Glutamatergic neuron (in vitro differentiated cells): ENCODE measurements around the gene JOSD1. TPM values are rescaled to one million over a fixed set of nuclear protein-coding genes. Genes with fewer than 3 reads are reported as not detected.

Experiments
- DNase-seq: peaks from one replicate; pipeline ENCODE4 v3.0.0; 2022
- H3K27ac Mint-ChIP-seq: one replicate; pipeline ENCODE4 v1.8.0; 2020; ENCODE audit warnings: mild to moderate bottlenecking, mixed read lengths, inconsistent platforms; ENCODE audit not compliant: unreplicated experiment
- H3K27me3 Mint-ChIP-seq: one replicate; pipeline ENCODE4 v1.8.0; 2020; ENCODE audit warnings: mild to moderate bottlenecking, moderate library complexity, mixed read lengths, inconsistent platforms; ENCODE audit not compliant: unreplicated experiment
- H3K36me3 Mint-ChIP-seq: one replicate; pipeline ENCODE4 v1.8.0; 2020; ENCODE audit warnings: mild to moderate bottlenecking, mixed read lengths, inconsistent platforms; ENCODE audit not compliant: unreplicated experiment
- H3K4me1 Mint-ChIP-seq: one replicate; pipeline ENCODE4 v1.8.0; 2020; ENCODE audit warnings: mild to moderate bottlenecking, low read depth, mixed read lengths, inconsistent platforms; ENCODE audit not compliant: unreplicated experiment
- H3K4me3 Mint-ChIP-seq: one replicate; pipeline ENCODE4 v1.8.0; 2020; ENCODE audit warnings: mild to moderate bottlenecking, mixed read lengths, inconsistent platforms; ENCODE audit not compliant: unreplicated experiment
- H3K9me3 Mint-ChIP-seq: one replicate; pipeline ENCODE4 v1.8.0; 2020; ENCODE audit warnings: mild to moderate bottlenecking, moderate library complexity, mixed read lengths, inconsistent platforms; ENCODE audit not compliant: unreplicated experiment
- total RNA-seq: library from RNA; stranded (reverse); fragmentation: NEBNext Ultra II Directional; extraction: Animal tissue kit (Norgen Biotek cat#: 25700); gene quantifications from one replicate; pipeline ENCODE4 v1.2.1, GENCODE V29; 2021; ENCODE audit not compliant: unreplicated experiment
- TF ChIP-seq, protein P1 (sequence below): fragments of 200-600 bp; sonication (generic); IDR thresholded peaks from one replicate; pipeline ENCODE4 v1.5.0; 2021; ENCODE audit not compliant: partially characterized antibody, unreplicated experiment

Gene JOSD1
- total RNA-seq, 1 donor from 2014 or later, result 51.0 TPM

GRCh38 chr22:38705235-38706100 lies 4.7 kb upstream of the JOSD1 start, which contains the start of gene GTPBP1:
Gene GTPBP1 (plus strand): TSS chr22:38705944. CDS start chr22:38705956, 12 bp downstream.
- H3K4me1 Mint-ChIP-seq, result peaks cover 14% of the 10 kb centered on the region
- peaks cover 12% of the 10 kb centered on the region for H3K9me3 Mint-ChIP-seq
- DNase-seq, result peak; percentile 94
- H3K36me3 Mint-ChIP-seq, result no peaks in the 10 kb centered on the region
- TF ChIP-seq, protein P1, sequence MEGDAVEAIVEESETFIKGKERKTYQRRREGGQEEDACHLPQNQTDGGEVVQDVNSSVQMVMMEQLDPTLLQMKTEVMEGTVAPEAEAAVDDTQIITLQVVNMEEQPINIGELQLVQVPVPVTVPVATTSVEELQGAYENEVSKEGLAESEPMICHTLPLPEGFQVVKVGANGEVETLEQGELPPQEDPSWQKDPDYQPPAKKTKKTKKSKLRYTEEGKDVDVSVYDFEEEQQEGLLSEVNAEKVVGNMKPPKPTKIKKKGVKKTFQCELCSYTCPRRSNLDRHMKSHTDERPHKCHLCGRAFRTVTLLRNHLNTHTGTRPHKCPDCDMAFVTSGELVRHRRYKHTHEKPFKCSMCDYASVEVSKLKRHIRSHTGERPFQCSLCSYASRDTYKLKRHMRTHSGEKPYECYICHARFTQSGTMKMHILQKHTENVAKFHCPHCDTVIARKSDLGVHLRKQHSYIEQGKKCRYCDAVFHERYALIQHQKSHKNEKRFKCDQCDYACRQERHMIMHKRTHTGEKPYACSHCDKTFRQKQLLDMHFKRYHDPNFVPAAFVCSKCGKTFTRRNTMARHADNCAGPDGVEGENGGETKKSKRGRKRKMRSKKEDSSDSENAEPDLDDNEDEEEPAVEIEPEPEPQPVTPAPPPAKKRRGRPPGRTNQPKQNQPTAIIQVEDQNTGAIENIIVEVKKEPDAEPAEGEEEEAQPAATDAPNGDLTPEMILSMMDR, result no peak
- H3K4me3 Mint-ChIP-seq, result peak within 1 kb of the TSS; percentile 95
- H3K27ac Mint-ChIP-seq, result peak within 1 kb of the TSS; percentile 91
- H3K27me3 Mint-ChIP-seq, result peaks cover 12% of the 10 kb centered on the region

DNA sequence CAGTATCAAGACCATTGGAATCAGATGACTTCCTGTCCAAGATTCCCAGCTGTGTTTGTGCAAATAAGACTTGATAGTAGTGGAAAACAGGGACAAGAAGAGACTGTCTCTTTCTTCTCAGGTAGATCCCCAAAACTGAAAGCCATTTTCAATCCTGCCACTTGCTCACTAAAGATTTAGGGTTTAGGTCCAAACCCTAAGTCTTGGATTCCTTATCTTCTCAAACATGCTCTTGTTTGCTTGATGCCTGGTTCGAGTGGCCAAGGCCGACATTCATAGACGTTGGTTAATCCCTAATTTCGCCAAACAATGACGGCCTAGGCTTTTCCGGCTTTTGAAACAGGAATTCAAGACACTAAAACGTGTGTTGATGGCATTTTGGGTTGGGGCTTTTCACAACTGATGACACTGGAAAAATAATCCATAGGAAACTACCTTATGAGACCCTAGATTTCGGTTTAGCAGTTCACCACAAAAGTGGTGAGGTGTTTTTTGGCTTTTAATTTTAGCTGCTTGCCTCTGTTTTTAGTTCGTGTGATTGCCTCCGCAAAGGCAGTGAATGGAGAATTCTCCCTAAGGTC lies 4.0 kb upstream of the JOSD1 start:
- H3K9me3 Mint-ChIP-seq, result peaks cover 17% of the 10 kb centered on the region
- H3K4me3 Mint-ChIP-seq, result peak overlapping the region; percentile 86
- DNase-seq, result no peak
- H3K27me3 Mint-ChIP-seq, result peaks cover 14% of the 10 kb centered on the region
- peak overlapping the region; percentile 91 for H3K27ac Mint-ChIP-seq
- no peaks in the 10 kb centered on the region for H3K36me3 Mint-ChIP-seq
- peaks cover 14% of the 10 kb centered on the region for H3K4me1 Mint-ChIP-seq
- TF ChIP-seq, protein P1, result no peak

DNA sequence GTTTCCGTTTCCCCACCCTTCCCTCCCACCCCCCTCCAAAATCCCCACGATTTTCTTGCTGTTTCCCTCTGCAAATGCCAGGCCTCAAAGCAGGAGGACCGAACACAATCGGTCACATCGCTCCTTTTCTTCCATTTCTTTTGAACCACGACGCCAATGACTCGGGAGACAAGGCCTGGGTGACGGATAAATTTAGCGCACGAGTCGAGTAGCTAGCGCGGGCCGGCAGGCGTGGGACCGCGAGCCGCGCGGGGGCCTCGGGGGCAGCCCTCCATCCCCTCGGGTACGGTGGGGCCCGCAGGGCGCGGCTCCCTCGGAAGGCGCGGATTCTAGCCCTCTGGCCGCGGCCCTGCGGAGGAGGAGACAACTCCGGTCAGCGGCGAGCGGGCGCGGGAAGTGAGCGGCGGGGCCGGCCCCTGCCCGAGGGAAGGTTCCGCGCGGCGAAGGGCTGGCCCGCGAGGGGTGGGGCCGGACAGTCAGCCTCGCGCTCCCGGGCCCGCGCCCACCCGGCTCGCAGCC lies 414 bp downstream of the JOSD1 start:
- Mint-ChIP-seq H3K4me1 (peaks cover 27% of the 10 kb centered on the region), H3K36me3 (no peaks in the 10 kb centered on the region), H3K27ac (peak overlapping the region; percentile 87), H3K9me3 (peaks cover 18% of the 10 kb centered on the region), H3K27me3 (peaks cover 11% of the 10 kb centered on the region), H3K4me3 (peak overlapping the region; percentile 92)
- TF ChIP-seq, protein P1, result no peak
- no peak for DNase-seq

DNA sequence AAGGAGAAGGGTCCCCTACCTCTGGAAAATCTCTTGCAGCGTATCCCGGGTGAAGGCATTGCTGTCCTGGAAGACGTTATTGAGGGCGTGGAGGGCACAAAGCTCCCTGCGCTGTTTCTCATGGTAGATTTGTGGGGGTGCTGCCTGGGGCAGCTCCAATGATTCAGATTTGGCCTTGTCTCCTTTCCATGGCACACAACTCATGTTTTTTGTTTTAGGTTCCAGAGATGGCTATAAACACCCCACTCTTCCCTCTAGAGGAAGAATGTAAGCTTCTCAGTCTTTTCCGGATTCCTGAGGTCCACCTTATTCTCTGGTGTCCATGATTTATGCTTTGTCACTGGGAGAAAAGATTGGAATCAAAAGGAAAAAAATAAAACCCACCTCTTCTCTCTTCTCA lies 959 bp downstream of the JOSD1 start:
- peaks cover 22% of the 10 kb centered on the region for H3K4me1 Mint-ChIP-seq
- H3K4me3 Mint-ChIP-seq, result peak overlapping the region; percentile 92
- H3K27ac Mint-ChIP-seq, result peak overlapping the region; percentile 87

More for the DNA sequence above, 959 bp downstream of the JOSD1 start:
- Mint-ChIP-seq H3K36me3 (no peaks in the 10 kb centered on the region), H3K9me3 (peaks cover 18% of the 10 kb centered on the region), H3K27me3 (peaks cover 11% of the 10 kb centered on the region)
- no peak for DNase-seq
- TF ChIP-seq, protein P1, result no peak
